ENCODE results near the gene VSIG10. TPM values are rescaled to one million over a fixed set of nuclear protein-coding genes. Genes with fewer than 3 reads are reported as not detected.
"Not testable (repeated sequence)": the region's sequence is repeated elsewhere in the genome, so short reads cannot be mapped to it uniquely, and the experiment has no call there.

The VSIG10 gene
- total RNA-seq, 1 donor from 2014 or later = 33.8 TPM

DNA sequence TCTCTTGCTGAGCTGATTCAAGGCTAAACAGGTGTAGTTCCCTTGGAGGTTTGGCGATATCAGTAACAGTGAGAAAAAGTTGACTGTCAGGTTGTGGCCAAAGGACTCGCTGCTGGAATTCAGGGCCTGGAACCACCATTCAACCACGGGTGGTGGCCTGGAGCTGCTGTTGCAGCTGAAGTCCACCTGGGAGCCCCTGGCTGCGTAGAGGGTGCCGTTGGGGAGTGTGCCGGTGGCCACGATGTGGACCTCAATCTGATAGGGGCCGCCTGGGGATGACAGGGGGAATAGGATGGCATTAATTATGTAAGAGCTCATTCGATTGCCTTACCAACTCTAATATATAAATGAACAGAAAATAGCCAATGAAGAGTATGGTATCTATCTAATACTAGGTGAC is 21.6 kb downstream of the VSIG10 start:
- H3K4me3 Mint-ChIP-seq (ENCODE audit: low read depth) = no peak overlapping the region
- H3K27ac Mint-ChIP-seq = no peak overlapping the region
- no peaks in the 10 kb centered on the region for H3K27me3 Mint-ChIP-seq
- no peak for TF ChIP-seq CTCF (IDR thresholded peaks at IDR 0.05; ENCODE audit: unreplicated experiment)
- no peaks in the 10 kb centered on the region for H3K4me1 Mint-ChIP-seq (ENCODE audit: low read depth)
- H3K9me3 Mint-ChIP-seq (ENCODE audit: low read depth) = no peaks in the 10 kb centered on the region
- no peak for DNase-seq (ENCODE audit: low spot score, unreplicated experiment)
- peaks cover 19% of the 10 kb centered on the region for H3K36me3 Mint-ChIP-seq (ENCODE audit: insufficient read depth)

GRCh38 chr12:118081521-118081920 is 22.3 kb downstream of the VSIG10 start:
- H3K4me1 Mint-ChIP-seq (ENCODE audit: low read depth); H3K27me3 Mint-ChIP-seq; H3K4me3 Mint-ChIP-seq (ENCODE audit: low read depth); DNase-seq (ENCODE audit: low spot score, unreplicated experiment); H3K9me3 Mint-ChIP-seq (ENCODE audit: low read depth); H3K27ac Mint-ChIP-seq: not testable (repeated sequence)
- H3K36me3 Mint-ChIP-seq (ENCODE audit: insufficient read depth) = peaks cover 19% of the 10 kb centered on the region

- Mint-ChIP-seq H3K27me3 (no peaks in the 10 kb centered on the region), H3K27ac (no peak overlapping the region), H3K4me3 (ENCODE audit: low read depth) (no peak overlapping the region), H3K4me1 (ENCODE audit: low read depth) (peaks cover 2% of the 10 kb centered on the region), H3K36me3 (ENCODE audit: insufficient read depth) (peaks cover 16% of the 10 kb centered on the region), H3K9me3 (ENCODE audit: low read depth) (no peaks in the 10 kb centered on the region)
- TF ChIP-seq CTCF (IDR thresholded peaks at IDR 0.05; ENCODE audit: unreplicated experiment) = no peak
- no peak for DNase-seq (ENCODE audit: low spot score, unreplicated experiment)
These were observed 30.0 kb downstream of the VSIG10 start for GRCh38 chr12:118073768-118074167.

GRCh38 chr12:118070650-118071049 is 33.2 kb downstream of the VSIG10 start:
- Mint-ChIP-seq H3K27ac (no peak overlapping the region), H3K4me3 (ENCODE audit: low read depth) (no peak overlapping the region), H3K36me3 (ENCODE audit: insufficient read depth) (peaks cover 14% of the 10 kb centered on the region)

DNA sequence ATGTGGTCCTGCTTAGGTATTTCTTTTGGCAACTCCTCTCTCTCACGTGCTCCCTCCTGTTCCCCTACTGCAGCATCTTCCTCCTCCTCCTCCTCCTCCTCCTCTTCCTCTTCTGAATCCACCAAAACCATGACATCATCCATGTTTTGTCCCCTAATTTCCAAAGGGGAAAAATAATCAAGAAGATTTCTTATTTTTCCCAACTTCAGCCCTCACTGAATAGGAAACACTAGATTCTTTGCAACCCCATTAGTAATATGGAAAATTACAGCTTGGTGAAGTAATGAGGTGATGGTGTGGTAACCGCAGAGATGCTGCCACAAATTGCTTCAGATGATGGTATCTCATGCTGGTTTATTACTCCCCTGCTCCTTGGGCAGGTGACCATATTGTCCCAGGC is 35.4 kb downstream of the VSIG10 start:
- TF ChIP-seq CTCF (IDR thresholded peaks at IDR 0.05; ENCODE audit: unreplicated experiment) = no peak
- Mint-ChIP-seq H3K27ac (no peak overlapping the region), H3K9me3 (ENCODE audit: low read depth) (no peaks in the 10 kb centered on the region), H3K36me3 (ENCODE audit: insufficient read depth) (peaks cover 14% of the 10 kb centered on the region), H3K27me3 (no peaks in the 10 kb centered on the region), H3K4me1 (ENCODE audit: low read depth) (peaks cover 11% of the 10 kb centered on the region), H3K4me3 (ENCODE audit: low read depth) (no peak overlapping the region)
- no peak for DNase-seq (ENCODE audit: low spot score, unreplicated experiment)

More at GRCh38 chr12:118070650-118071049, 33.2 kb downstream of the VSIG10 start:
- Mint-ChIP-seq H3K4me1 (ENCODE audit: low read depth) (peaks cover 2% of the 10 kb centered on the region), H3K9me3 (ENCODE audit: low read depth) (no peaks in the 10 kb centered on the region), H3K27me3 (no peaks in the 10 kb centered on the region)
- DNase-seq (ENCODE audit: low spot score, unreplicated experiment) = no peak
- TF ChIP-seq CTCF (IDR thresholded peaks at IDR 0.05; ENCODE audit: unreplicated experiment) = no peak

- H3K4me3 Mint-ChIP-seq (ENCODE audit: low read depth) = no peak overlapping the region
- no peak for TF ChIP-seq CTCF (IDR thresholded peaks at IDR 0.05; ENCODE audit: unreplicated experiment)
- no peaks in the 10 kb centered on the region for H3K27me3 Mint-ChIP-seq
- peaks cover 18% of the 10 kb centered on the region for H3K4me1 Mint-ChIP-seq (ENCODE audit: low read depth)
- H3K9me3 Mint-ChIP-seq (ENCODE audit: low read depth) = no peaks in the 10 kb centered on the region
- H3K36me3 Mint-ChIP-seq (ENCODE audit: insufficient read depth) = peaks cover 9% of the 10 kb centered on the region
- no peak for DNase-seq (ENCODE audit: low spot score, unreplicated experiment)
- no peak overlapping the region for H3K27ac Mint-ChIP-seq
These were observed 38.4 kb downstream of the VSIG10 start for GRCh38 chr12:118065380-118065779.

Measured in progenitor cell of endocrine pancreas (in vitro differentiated cells).